ENCODE data around the gene RPRD1A. TPM values are rescaled to one million over a fixed set of nuclear protein-coding genes. Genes with fewer than 3 reads are reported as not detected.

Gene RPRD1A
- total and polyA plus RNA-seq, 4 donors: 11.8 to 29.5 (median 16.6) TPM

- H3K9ac ChIP-seq (ENCODE audit: low read depth in 1 of 2, low read length in 2 of 2): no peak overlapping the region
- no peak for DNase-seq (ENCODE audit: low spot score)
- no peaks in the 10 kb centered on the region for H3K9me3 ChIP-seq (ENCODE audit: control insufficient read depth in 4 of 4, low read length in 3 of 4)
- peak overlapping the region in 2 of 3 donors; percentile 82 to 99 for H3K4me3 ChIP-seq (ENCODE audit: low read depth in 1 of 3, low read length in 3 of 3)
- 96% methylated on average over 12 of the region's 12 CpGs for WGBS
- no peak overlapping the region for H3K27ac ChIP-seq (ENCODE audit: low read depth in 1 of 2, low read length in 2 of 2)
- TF ChIP-seq SP1 (IDR thresholded peaks at IDR 0.05): no peak
- H3K27me3 ChIP-seq (ENCODE audit: control insufficient read depth in 4 of 4, insufficient read depth in 4 of 4, low read length in 3 of 4): no peaks in the 10 kb centered on the region
- H3K4me1 ChIP-seq (ENCODE audit: control insufficient read depth in 4 of 4, insufficient read depth in 4 of 4, low read length in 3 of 4): peaks cover 5 to 23% (median 11%) of the 10 kb centered on the region in 4 donors
- H3K36me3 ChIP-seq (ENCODE audit: control insufficient read depth in 4 of 4, insufficient read depth in 3 of 4, low read depth in 1 of 4, low read length in 3 of 4): peaks cover 9 to 31% (median 22%) of the 10 kb centered on the region in 4 donors
Measured at GRCh38 chr18:35973650-35974049, 93.7 kb downstream of the RPRD1A start.

GRCh38 chr18:35972197-35973000 is 95.0 kb downstream of the RPRD1A start, which contains the start of gene RMP24:
TSS of gene RMP24 (plus strand) at chr18:35972679.
- Histone ChIP-seq H3K9me3 (ENCODE audit: control insufficient read depth in 4 of 4, low read length in 3 of 4) (no peaks in the 10 kb centered on the region), H3K27ac (ENCODE audit: low read depth in 1 of 2, low read length in 2 of 2) (peak within 1 kb of the TSS; percentile 86 to 88), H3K4me3 (ENCODE audit: low read depth in 1 of 3, low read length in 3 of 3) (peak within 1 kb of the TSS; percentile 73 to 99 (median 82)), H3K36me3 (ENCODE audit: control insufficient read depth in 4 of 4, insufficient read depth in 3 of 4, low read depth in 1 of 4, low read length in 3 of 4) (peaks cover 3 to 19% (median 12%) of the 10 kb centered on the region in 4 donors), H3K4me1 (ENCODE audit: control insufficient read depth in 4 of 4, insufficient read depth in 4 of 4, low read length in 3 of 4) (peaks cover 5 to 23% (median 11%) of the 10 kb centered on the region in 4 donors), H3K27me3 (ENCODE audit: control insufficient read depth in 4 of 4, insufficient read depth in 4 of 4, low read length in 3 of 4) (no peaks in the 10 kb centered on the region), H3K9ac (ENCODE audit: low read depth in 1 of 2, low read length in 2 of 2) (peak within 1 kb of the TSS; percentile 93 to 98)
- peak; percentile 30 for TF ChIP-seq ZBTB33 (IDR thresholded peaks at IDR 0.05)
- TF ChIP-seq JUND (IDR thresholded peaks at IDR 0.05): peak in 1 of 2 donors; percentile 26
- TF ChIP-seq FOXA1 (IDR thresholded peaks at IDR 0.05): no peak
- peak; percentile 44 for TF ChIP-seq HNF4G (IDR thresholded peaks at IDR 0.05)
- TF ChIP-seq MAX (IDR thresholded peaks at IDR 0.05): peak; percentile 71
- TF ChIP-seq EGR1 (IDR thresholded peaks at IDR 0.05; ENCODE audit: low read depth in 2 of 2): peak; percentile 76 to 85
- TF ChIP-seq YY1 (IDR thresholded peaks at IDR 0.05): peak; percentile 59
- TF ChIP-seq ATF3 (IDR thresholded peaks at IDR 0.05): no peak
- peak; percentile 54 for TF ChIP-seq TAF1 (conservative IDR thresholded peaks at IDR 0.05)
- peak; percentile 84 for TF ChIP-seq REST (IDR thresholded peaks at IDR 0.05)
- peak in 1 of 2 donors; percentile 29 for TF ChIP-seq RAD21 (IDR thresholded peaks at IDR 0.05)
- no peak for TF ChIP-seq NR2F2 (IDR thresholded peaks at IDR 0.05)
- TF ChIP-seq CTCF (IDR thresholded peaks at IDR 0.05; ENCODE audit: low read depth, low read length, missing input control): no peak
- peak; percentile 72 for TF ChIP-seq SP1 (IDR thresholded peaks at IDR 0.05)
- TF ChIP-seq RXRA (IDR thresholded peaks at IDR 0.05): peak; percentile 32 to 36
- TF ChIP-seq GABPA (IDR thresholded peaks at IDR 0.05 in 1 of 2, conservative IDR thresholded peaks at IDR 0.05 in 1 of 2): peak; percentile 98
- peak; percentile 71 to 73 for TF ChIP-seq HNF4A (conservative IDR thresholded peaks at IDR 0.05)
- TF ChIP-seq FOXA2 (IDR thresholded peaks at IDR 0.05): no peak
- WGBS: under 1% methylated on average over 73 of the region's 73 CpGs
- peak; percentile 97 for DNase-seq (ENCODE audit: low spot score)

All from liver (tissue), 9 donors.